Peyer's patch (tissue), 4 donors: Measurements from ENCODE around the gene MAP3K15. TPM values are rescaled to one million over a fixed set of nuclear protein-coding genes. Genes with fewer than 3 reads are reported as not detected.
"Not testable (repeated sequence)": the region's sequence is repeated elsewhere in the genome, so short reads cannot be mapped to it uniquely, and the experiment has no call there.

Source experiments
- DNase-seq, 3 donors: peaks; one replicate each; pipeline ENCODE4 v3.0.0-alpha.2; 2017 to 2019
- H3K27ac ChIP-seq, 4 donors: fragments of 200-600 bp; sonication (generic); one replicate each; pipeline ENCODE4 v1.5.1; 2016 to 2019
- H3K27me3 ChIP-seq, 2 donors: fragments of 200-600 bp; sonication (generic); one replicate each; pipeline ENCODE4 v1.5.1; 2019
- H3K36me3 ChIP-seq, 3 donors: fragments of 200-600 bp; sonication (generic); one replicate each; pipeline ENCODE4 v1.5.1; 2016 to 2019
- H3K4me1 ChIP-seq, 4 donors: fragments of 200-600 bp; sonication (generic); one replicate each; pipeline ENCODE4 v1.5.1; 2016 to 2019
- H3K4me3 ChIP-seq, 4 donors: fragments of 200-600 bp; sonication (generic); 1 replicate in 3 of 4; 2 replicates in 1 of 4; pipeline ENCODE4 v1.5.1; 2016 to 2019; ENCODE audit warnings: mild to moderate bottlenecking in 1 of 4
- H3K9me3 ChIP-seq, 4 donors: fragments of 200-600 bp; sonication (generic); one replicate each; pipeline ENCODE4 v1.5.1; 2016 to 2019; ENCODE audit warnings: mild to moderate bottlenecking in 1 of 4
- CTCF ChIP-seq, 6 experiments: fragments of 450-650 bp in 4 of 6; fragments of 200-600 bp in 2 of 6; sonication (generic) in 1 of 6; IDR thresholded peaks; one replicate each; pipeline ENCODE4 v1.5.1; 2017 to 2019; ENCODE audit warnings: antibody characterized with exemption in 6 of 6, mild to moderate bottlenecking in 3 of 6, moderate library complexity in 1 of 6
- POLR2A ChIP-seq, 2 donors: fragments of 450-650 bp; IDR thresholded peaks; one replicate each; pipeline ENCODE4 v1.5.1; 2017; ENCODE audit warnings: antibody characterized with exemption in 2 of 2, mild to moderate bottlenecking in 2 of 2, moderate library complexity in 2 of 2
- total RNA-seq, 4 donors: library from RNA; depleted of rRNA; stranded (reverse); fragments of >200 nt; gene quantifications; one replicate each; pipeline ENCODE4 v1.1.0, GENCODE V29; 2016

MAP3K15 gene
- total RNA-seq, 4 donors from 2014 or later: not detected

DNA sequence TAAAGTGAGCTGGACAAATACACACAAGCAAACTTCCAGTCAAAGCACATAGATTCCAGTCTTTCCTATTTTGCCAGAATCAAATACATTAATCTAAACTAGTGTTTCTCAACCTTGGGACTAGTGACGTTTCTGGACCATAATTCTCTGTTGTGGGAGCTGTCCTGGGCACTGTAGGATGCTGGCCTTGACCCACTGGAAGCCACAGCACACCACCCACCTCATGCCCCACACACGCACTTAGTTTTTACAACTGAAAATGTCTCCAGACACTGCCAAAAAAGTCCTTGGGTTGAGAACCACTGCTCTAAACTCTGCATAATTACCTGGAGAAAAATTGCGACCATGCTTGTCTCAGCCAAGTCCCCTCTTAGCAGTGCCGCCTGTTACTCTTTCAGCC is 57.6 kb downstream of the MAP3K15 start:
- Histone ChIP-seq H3K36me3 (no peaks in the 10 kb centered on the region), H3K27ac (no peak overlapping the region), H3K27me3 (no peaks in the 10 kb centered on the region), H3K4me3 (no peak overlapping the region), H3K9me3 (no peaks in the 10 kb centered on the region), H3K4me1 (no peaks in the 10 kb centered on the region)
- DNase-seq: no peak
- TF ChIP-seq POLR2A (IDR thresholded peaks at IDR 0.05) (no peak), CTCF (IDR thresholded peaks at IDR 0.05) (no peak)

- Histone ChIP-seq H3K9me3 (no peaks in the 10 kb centered on the region), H3K27me3 (no peaks in the 10 kb centered on the region), H3K4me1 (no peaks in the 10 kb centered on the region), H3K27ac (no peak overlapping the region), H3K36me3 (no peaks in the 10 kb centered on the region), H3K4me3 (no peak overlapping the region)
- no peak for TF ChIP-seq CTCF (IDR thresholded peaks at IDR 0.05)
- TF ChIP-seq POLR2A (IDR thresholded peaks at IDR 0.05): no peak
- no peak for DNase-seq
Measured at GRCh38 chrX:19448077-19448476, 67.2 kb downstream of the MAP3K15 start.

- no peak for TF ChIP-seq CTCF (IDR thresholded peaks at IDR 0.05)
- TF ChIP-seq POLR2A (IDR thresholded peaks at IDR 0.05): no peak
- Histone ChIP-seq H3K36me3 (no peaks in the 10 kb centered on the region), H3K27ac (no peak overlapping the region), H3K4me3 (no peak overlapping the region), H3K27me3 (no peaks in the 10 kb centered on the region), H3K9me3 (no peaks in the 10 kb centered on the region), H3K4me1 (no peaks in the 10 kb centered on the region)
- no peak for DNase-seq
Measured at GRCh38 chrX:19446397-19446796, 68.9 kb downstream of the MAP3K15 start.

- H3K27ac ChIP-seq, H3K9me3 ChIP-seq, H3K4me3 ChIP-seq, H3K36me3 ChIP-seq, H3K4me1 ChIP-seq, H3K27me3 ChIP-seq, DNase-seq: not testable (repeated sequence)
Measured at GRCh38 chrX:19445772-19446171, 69.5 kb downstream of the MAP3K15 start.

DNA sequence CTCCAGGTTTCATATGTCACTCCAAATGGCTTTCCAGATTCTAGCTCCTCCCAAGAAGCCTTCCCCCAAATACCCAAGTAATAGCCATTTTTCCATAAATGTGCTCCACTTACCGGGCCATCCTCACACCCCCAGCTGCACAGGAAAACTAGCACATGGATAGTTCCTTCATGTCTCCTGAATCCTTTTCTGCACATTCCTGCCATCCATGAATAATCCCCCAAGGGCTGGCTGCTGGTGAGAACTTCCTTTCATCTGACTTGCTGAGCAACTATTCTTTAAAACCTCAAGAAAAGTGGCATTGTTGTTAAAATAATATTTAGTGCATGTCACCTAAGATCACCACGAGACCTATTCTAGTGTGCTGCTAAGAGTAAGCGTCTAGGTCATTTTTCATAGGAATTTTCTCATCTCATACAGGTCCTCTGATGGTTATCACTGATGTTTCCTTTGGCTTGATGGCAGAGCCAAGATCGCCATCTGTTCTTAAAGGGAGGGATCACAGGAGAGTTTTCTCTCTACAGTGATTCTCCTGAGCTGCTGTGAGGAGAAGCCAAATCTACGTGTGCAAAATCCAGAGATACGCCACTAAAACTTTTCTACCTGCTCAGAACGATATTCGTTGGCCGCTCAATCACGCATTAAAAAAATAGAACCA is 71.3 kb downstream of the MAP3K15 start:
- Histone ChIP-seq H3K27ac (no peak overlapping the region), H3K36me3 (no peaks in the 10 kb centered on the region), H3K4me1 (no peaks in the 10 kb centered on the region), H3K4me3 (no peak overlapping the region), H3K27me3 (no peaks in the 10 kb centered on the region), H3K9me3 (no peaks in the 10 kb centered on the region)
- DNase-seq: no peak
- TF ChIP-seq POLR2A (IDR thresholded peaks at IDR 0.05) (no peak), CTCF (IDR thresholded peaks at IDR 0.05) (no peak)

- Histone ChIP-seq H3K9me3 (no peaks in the 10 kb centered on the region), H3K36me3 (no peaks in the 10 kb centered on the region), H3K4me1 (no peaks in the 10 kb centered on the region), H3K27me3 (no peaks in the 10 kb centered on the region), H3K27ac (no peak overlapping the region), H3K4me3 (no peak overlapping the region)
- no peak for DNase-seq
- TF ChIP-seq CTCF (IDR thresholded peaks at IDR 0.05) (no peak), POLR2A (IDR thresholded peaks at IDR 0.05) (no peak)
Measured at GRCh38 chrX:19440713-19441112, 74.6 kb downstream of the MAP3K15 start.

DNA sequence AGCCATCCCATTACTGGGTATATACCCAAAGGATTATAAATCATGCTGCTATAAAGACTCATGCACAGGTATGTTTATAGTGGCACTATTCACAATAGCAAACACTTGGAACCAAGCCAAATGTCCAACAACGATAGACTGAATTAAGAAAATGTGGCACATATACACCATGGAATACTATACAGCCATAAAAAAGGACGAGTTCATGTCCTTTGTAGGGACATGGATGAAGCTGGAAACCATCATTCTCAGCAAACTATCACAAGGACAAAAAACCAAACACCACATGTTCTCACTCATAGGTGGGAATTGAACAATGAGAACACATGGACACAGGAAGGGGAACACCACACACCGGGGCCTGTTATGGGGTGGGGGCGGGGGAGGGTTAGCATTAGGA is 92.6 kb downstream of the MAP3K15 start:
- H3K9me3 ChIP-seq, H3K27me3 ChIP-seq, DNase-seq, H3K27ac ChIP-seq, H3K36me3 ChIP-seq, H3K4me1 ChIP-seq, H3K4me3 ChIP-seq: not testable (repeated sequence)
